Measurements from ENCODE around the gene WDR49. TPM values are rescaled to one million over a fixed set of nuclear protein-coding genes. Genes with fewer than 3 reads are reported as not detected.

Gene WDR49
- total RNA-seq, 2 experiments from 2014 or later = 0.40 to 0.47 TPM

DNA sequence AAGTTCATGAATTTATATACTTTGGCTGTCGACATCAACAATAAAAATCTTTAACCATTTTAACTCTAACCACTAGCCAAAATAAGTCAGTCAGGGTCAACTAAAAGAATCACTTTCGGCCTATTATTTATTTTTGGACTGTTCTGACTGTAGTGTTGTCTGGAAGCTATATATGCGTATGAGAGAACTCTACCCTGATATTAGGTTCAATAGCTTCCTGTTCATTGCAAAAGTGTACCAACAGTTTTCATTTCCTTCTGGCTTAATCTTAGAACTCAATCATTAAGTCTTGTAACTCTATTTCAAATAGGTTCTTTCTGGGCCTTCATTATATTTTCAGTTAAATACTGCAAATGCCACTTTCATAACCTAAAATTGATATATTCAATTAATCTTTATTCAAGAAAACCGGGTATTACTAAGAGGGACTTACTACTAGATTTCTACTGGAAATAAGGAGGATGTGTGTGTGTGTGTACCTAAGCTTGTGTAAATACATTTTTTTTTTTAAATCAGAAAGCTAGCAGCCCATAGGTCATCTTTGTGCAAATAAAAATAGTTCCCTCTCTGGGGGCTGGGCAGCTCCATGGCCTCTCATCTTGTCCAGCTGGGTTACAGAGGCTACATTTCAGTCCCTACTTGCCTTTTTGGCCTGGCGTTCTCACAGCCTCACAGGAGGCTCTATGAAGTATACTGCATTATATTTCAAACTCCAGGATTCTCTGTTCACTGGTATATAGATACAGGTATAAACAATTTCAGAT, 185.7 kb downstream of the WDR49 start:
- H3K4me3 Mint-ChIP-seq = no peak overlapping the region
- no peaks in the 10 kb centered on the region for H3K9me3 Mint-ChIP-seq
- H3K27ac Mint-ChIP-seq = no peak overlapping the region
- no peaks in the 10 kb centered on the region for H3K36me3 Mint-ChIP-seq (ENCODE audit: low read depth)
- no peaks in the 10 kb centered on the region for H3K27me3 Mint-ChIP-seq
- ChIA-PET CTCF (interaction anchor here (0.7 kb wide), 1 partner anchor 35 kb away, joined by 3 read pairs; no protein-coding TSS in a partner anchor), POLR2A (no interaction called here)
- no peak for DNase-seq
- H3K4me1 Mint-ChIP-seq = no peaks in the 10 kb centered on the region

DNA sequence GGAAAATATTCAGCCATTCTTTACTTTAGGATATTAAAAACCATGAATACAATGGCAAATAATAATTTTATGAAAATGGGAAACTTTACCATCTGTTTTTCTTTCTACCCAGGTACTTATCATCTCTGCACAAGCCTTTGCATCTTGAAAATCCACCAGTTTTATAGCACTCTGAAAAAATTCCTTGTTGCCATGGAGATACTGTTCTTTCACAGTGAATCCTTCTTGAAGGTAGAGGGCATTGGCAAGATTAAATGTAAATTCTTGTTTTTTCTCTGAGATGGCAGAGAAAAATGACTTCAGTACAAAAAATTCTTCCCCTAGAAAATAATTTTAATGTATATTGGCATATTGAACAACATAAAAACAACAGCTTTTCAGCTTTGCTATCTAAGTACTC, 186.8 kb downstream of the WDR49 start:
- Mint-ChIP-seq H3K36me3 (ENCODE audit: low read depth) (no peaks in the 10 kb centered on the region), H3K4me3 (no peak overlapping the region), H3K27ac (no peak overlapping the region), H3K9me3 (no peaks in the 10 kb centered on the region), H3K27me3 (no peaks in the 10 kb centered on the region), H3K4me1 (no peaks in the 10 kb centered on the region)
- DNase-seq = no peak
- CTCF ChIA-PET = no interaction called here
- POLR2A ChIA-PET = no interaction called here

DNA sequence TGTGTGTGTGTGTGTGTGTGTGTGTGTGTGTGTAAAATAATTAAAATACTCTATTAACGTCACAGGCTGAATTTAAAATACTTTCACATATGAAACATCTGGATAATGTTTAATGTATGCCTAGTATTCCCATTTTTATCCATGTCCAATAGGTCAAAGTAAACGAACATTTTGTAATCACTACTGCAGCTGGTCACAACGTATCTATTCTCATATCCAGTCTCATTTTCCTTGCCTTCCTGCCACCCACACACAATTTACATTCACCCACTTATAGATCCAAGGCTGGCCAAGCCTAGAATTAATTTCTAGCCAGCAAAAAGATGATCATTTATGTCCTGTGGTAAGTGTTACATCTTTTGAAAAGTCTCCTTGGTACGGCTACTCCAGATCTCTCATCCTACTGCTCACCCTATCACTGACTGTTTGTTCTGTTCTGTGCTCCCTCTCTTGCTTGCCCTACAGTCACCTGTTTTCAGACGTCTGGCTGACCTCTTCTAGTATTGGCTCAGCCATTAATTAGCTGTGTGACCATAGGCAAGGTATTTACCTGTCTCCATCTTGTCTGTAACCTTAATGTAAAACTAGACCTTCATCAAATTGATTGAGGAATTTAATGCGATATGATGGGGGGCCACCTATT, 197.5 kb downstream of the WDR49 start:
- Mint-ChIP-seq H3K27ac (no peak overlapping the region), H3K27me3 (no peaks in the 10 kb centered on the region), H3K9me3 (no peaks in the 10 kb centered on the region), H3K36me3 (ENCODE audit: low read depth) (no peaks in the 10 kb centered on the region), H3K4me3 (no peak overlapping the region), H3K4me1 (no peaks in the 10 kb centered on the region)
- POLR2A ChIA-PET = no interaction called here
- CTCF ChIA-PET = no interaction called here
- no peak for DNase-seq

DNA sequence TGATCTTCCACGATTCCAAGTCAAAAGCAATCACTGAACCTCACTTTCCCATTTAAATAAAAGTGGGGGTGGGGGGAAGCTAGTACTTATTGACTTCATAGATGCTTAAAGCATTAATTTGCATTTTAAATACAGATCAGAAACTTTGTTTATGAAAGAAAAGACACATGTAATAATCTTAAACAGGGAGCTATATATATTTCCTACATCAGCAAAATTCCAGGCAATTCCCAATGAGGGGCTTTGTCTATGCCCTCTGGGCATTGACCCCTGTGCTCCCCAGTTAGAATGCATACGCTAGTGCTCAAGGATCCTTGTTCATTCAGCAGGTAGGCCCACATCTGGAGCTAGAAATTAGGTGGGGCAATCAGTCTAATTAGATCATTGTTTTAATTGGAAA, 199.9 kb downstream of the WDR49 start:
- Mint-ChIP-seq H3K27me3 (no peaks in the 10 kb centered on the region), H3K4me3 (no peak overlapping the region), H3K36me3 (ENCODE audit: low read depth) (no peaks in the 10 kb centered on the region), H3K27ac (no peak overlapping the region), H3K4me1 (no peaks in the 10 kb centered on the region), H3K9me3 (no peaks in the 10 kb centered on the region)
- DNase-seq = no peak
- ChIA-PET CTCF (no interaction called here), POLR2A (no interaction called here)

DNA sequence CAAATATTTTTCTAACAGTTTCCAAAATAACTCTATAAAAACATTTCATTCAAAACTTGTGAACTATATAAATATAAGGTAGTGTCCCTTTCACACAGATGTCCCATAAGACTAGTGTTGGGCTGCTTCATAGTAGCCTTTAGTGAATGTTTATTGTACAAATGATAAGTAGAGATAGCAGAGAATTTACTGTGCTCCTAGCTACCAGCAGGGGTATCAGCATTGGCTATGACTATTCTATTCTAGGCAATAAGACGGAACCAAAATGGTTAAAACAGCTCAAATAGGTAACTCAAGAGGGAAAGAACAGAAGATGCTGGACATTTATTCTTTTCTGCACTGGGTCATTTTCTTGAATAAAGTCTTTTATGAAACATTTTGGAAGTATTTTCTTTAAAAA, 202.5 kb downstream of the WDR49 start:
- POLR2A ChIA-PET = no interaction called here
- CTCF ChIA-PET = interaction anchor here (2.1 kb wide), 1 partner anchor 12 kb away, joined by 4 read pairs; no protein-coding TSS in a partner anchor
- H3K27ac Mint-ChIP-seq = no peak overlapping the region
- no peaks in the 10 kb centered on the region for H3K27me3 Mint-ChIP-seq
- no peak for DNase-seq
- no peaks in the 10 kb centered on the region for H3K36me3 Mint-ChIP-seq (ENCODE audit: low read depth)
- no peaks in the 10 kb centered on the region for H3K4me1 Mint-ChIP-seq
- H3K4me3 Mint-ChIP-seq = no peak overlapping the region
- no peaks in the 10 kb centered on the region for H3K9me3 Mint-ChIP-seq

DNA sequence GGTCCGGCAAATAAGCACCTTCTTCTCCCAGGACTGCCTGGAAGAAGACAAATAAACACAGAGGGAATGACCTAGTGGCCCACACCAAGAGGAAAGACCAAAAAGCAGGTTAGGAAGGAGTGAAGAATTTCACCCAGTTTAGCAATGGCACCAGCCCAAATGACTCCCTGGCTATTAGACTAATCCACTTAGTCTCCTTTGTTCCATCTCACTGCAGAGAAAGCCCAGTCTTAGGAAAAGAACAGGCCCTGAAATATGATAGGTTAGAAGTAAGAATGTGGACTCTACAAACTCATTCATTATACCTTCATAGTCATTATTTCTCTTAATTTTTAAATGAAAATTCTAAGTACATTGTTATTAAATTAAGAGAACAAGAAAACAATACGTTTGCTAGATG, 203.1 kb downstream of the WDR49 start:
- DNase-seq = no peak
- Mint-ChIP-seq H3K4me1 (no peaks in the 10 kb centered on the region), H3K27ac (no peak overlapping the region), H3K4me3 (no peak overlapping the region), H3K9me3 (no peaks in the 10 kb centered on the region), H3K36me3 (ENCODE audit: low read depth) (no peaks in the 10 kb centered on the region), H3K27me3 (no peaks in the 10 kb centered on the region)
- ChIA-PET POLR2A (no interaction called here), CTCF (interaction anchor here (2.1 kb wide), 1 partner anchor 12 kb away, joined by 4 read pairs; no protein-coding TSS in a partner anchor)

DNA sequence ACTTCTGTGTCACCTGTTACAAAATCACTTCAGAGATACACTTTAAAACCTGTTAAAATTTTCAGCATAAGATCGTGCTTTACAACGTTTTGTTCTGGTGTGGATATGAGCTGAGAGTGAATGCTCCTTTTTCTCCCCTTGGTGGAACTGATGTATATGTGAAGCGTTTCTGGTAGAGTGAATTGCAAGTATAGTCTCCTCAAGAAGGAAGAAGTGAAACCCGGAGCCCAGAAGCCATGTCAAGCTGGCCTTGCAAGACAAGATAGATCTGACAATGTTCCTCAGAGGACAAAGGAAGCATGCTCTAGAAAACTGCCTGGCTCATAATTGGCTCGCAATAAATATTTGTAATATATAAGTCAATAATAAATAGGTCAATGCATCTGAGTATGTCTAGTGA, 203.5 kb downstream of the WDR49 start:
- no peaks in the 10 kb centered on the region for H3K27me3 Mint-ChIP-seq
- CTCF ChIA-PET = no interaction called here
- DNase-seq = no peak
- POLR2A ChIA-PET = no interaction called here
- no peak overlapping the region for H3K27ac Mint-ChIP-seq
- no peaks in the 10 kb centered on the region for H3K36me3 Mint-ChIP-seq (ENCODE audit: low read depth)
- no peaks in the 10 kb centered on the region for H3K4me1 Mint-ChIP-seq
- no peak overlapping the region for H3K4me3 Mint-ChIP-seq
- H3K9me3 Mint-ChIP-seq = no peaks in the 10 kb centered on the region

DNA sequence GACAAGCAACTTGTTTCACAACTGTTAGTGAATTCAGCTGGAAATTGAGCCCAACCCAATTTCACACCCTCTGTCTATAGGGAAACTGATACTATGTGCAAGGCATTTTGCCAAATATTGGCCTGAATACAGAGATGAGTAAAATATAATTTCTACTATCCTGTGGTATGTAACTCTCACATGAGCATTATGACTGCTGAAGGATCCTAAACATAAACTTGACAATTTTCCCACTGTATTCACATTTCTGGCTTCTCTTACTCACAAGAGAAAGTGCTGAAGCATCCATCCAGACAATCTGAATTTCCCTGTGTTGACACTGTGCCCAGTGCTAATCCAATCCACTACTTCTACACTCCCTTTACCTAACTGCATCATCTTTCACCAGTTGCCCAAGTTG, 208.3 kb downstream of the WDR49 start:
- no peak for DNase-seq
- ChIA-PET CTCF (no interaction called here), POLR2A (no interaction called here)
- no peaks in the 10 kb centered on the region for H3K4me1 Mint-ChIP-seq
- H3K9me3 Mint-ChIP-seq = no peaks in the 10 kb centered on the region
- no peak overlapping the region for H3K4me3 Mint-ChIP-seq
- no peak overlapping the region for H3K27ac Mint-ChIP-seq
- no peaks in the 10 kb centered on the region for H3K27me3 Mint-ChIP-seq
- no peaks in the 10 kb centered on the region for H3K36me3 Mint-ChIP-seq (ENCODE audit: low read depth)

DNA sequence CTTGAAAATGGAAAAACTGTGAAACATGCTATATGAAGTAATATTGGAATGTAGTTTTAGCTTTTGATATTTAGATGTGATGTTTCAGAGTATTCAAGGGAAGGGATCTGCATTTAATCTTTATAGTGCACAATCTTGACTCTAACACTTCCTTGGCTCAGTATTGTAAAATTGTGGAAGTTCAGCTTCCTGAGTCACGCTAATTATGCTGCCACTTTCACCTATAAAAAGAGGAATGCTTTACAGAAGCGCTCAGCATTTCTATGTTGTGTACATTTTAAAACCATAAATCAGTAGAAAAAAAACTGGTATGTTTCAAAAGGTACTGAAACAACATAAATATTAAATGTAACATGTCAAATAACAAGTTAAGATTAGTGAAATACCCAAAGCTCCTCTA, 212.5 kb downstream of the WDR49 start:
- ChIA-PET CTCF (no interaction called here), POLR2A (no interaction called here)
- Mint-ChIP-seq H3K27ac (no peak overlapping the region), H3K36me3 (ENCODE audit: low read depth) (no peaks in the 10 kb centered on the region), H3K27me3 (no peaks in the 10 kb centered on the region), H3K9me3 (no peaks in the 10 kb centered on the region), H3K4me3 (no peak overlapping the region), H3K4me1 (no peaks in the 10 kb centered on the region)
- no peak for DNase-seq

DNA sequence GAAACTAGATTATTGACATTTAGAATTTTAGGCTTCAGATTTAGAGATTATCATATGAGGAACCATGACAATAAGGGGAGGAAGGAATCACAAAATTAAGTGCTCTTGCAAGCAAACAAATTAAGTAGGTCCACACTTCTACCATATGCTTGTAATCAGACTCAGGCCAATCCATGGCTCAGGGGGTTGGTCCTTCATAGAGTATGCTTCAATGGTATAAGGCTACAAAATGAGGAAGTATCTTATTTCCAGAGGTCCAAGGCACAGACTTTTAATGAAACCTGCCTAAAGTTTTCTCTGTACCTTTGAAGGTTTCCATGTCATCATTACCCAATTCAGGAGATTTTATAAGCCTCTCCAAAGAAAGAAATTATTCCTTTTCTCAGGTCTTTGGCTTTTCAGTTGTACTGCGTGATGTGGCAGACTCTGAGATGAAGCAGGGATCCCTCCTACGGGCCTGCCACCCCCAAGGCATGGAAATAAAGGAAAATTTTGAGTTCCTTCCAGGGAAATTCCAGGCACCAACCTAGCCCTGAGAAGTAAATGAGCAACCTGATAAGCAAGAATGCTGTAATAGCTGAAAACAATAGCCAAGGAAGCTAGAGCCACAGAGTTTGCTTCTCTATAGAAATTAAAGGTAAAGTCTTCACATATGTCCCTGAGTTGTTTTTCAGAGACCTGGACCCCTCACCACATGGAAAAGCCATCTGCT, 216.2 kb downstream of the WDR49 start:
- H3K4me1 Mint-ChIP-seq = no peaks in the 10 kb centered on the region
- H3K27ac Mint-ChIP-seq = no peak overlapping the region
- H3K4me3 Mint-ChIP-seq = no peak overlapping the region
- ChIA-PET CTCF (interaction anchor here (0.6 kb wide), 1 partner anchor 57 kb away, joined by 3 read pairs; no protein-coding TSS in a partner anchor), POLR2A (no interaction called here)
- no peaks in the 10 kb centered on the region for H3K36me3 Mint-ChIP-seq (ENCODE audit: low read depth)
- no peak for DNase-seq
- no peaks in the 10 kb centered on the region for H3K27me3 Mint-ChIP-seq
- H3K9me3 Mint-ChIP-seq = no peaks in the 10 kb centered on the region

Other genes with a start within 250 kb of the WDR49 start
- not detected for gene SERPINI2, start 179.9 kb downstream of the WDR49 start, total RNA-seq
- 10 to 100 TPM; 72.5 to 82.9 TPM for gene PDCD10, start 81.0 kb upstream of the WDR49 start, total RNA-seq
- 1 to 10 TPM; 2.1 to 3.1 TPM for gene SERPINI1, start 81.8 kb upstream of the WDR49 start, total RNA-seq

Measured in activated CD4-positive, alpha-beta T cell treated with anti-CD3 and anti-CD28 coated beads, Interleukin-2, amount 10 ng/mL, durations not matched to agents 7 days and 5 days (primary cell).